ENCODE results near the gene MYH11. TPM values are rescaled to one million over a fixed set of nuclear protein-coding genes. Genes with fewer than 3 reads are reported as not detected.

Gene MYH11
- total and polyA plus RNA-seq, 4 experiments from 2014 or later = 0.26 to 1.9 TPM; not detected in 2

- peaks cover 35 to 42% of the 10 kb centered on the region in 2 donors for H3K36me3 Mint-ChIP-seq
- no peaks in the 10 kb centered on the region for H3K9me3 Mint-ChIP-seq
- Histone ChIP-seq H3K27ac (ENCODE audit: low read depth, low read length) (no peak overlapping the region), H3K27me3 (ENCODE audit: insufficient read depth, low read length) (no peaks in the 10 kb centered on the region), H3K9me3 (ENCODE audit: control insufficient read depth in 1 of 2, low read length in 2 of 2) (no peaks in the 10 kb centered on the region), H3K4me1 (ENCODE audit: insufficient read depth, low read length) (no peaks in the 10 kb centered on the region), H3K4me3 (ENCODE audit: low read length in 2 of 2) (no peak overlapping the region), H3K36me3 (ENCODE audit: insufficient read depth, low read length) (peaks cover 33% of the 10 kb centered on the region)
- DNase-seq = no peak
- CTCF ChIA-PET (ENCODE audit: partially characterized antibody) = interaction anchor here (1.5 kb wide), 1 partner anchor 72 kb away, joined by 4 read pairs; no protein-coding TSS in a partner anchor
- no peaks in the 10 kb centered on the region for H3K27me3 Mint-ChIP-seq
- POLR2A ChIA-PET (ENCODE audit: partially characterized antibody) = no interaction called here
- intact Hi-C loops (cut with micrococcal nuclease) = no loop called here
- no peak overlapping the region for H3K4me3 Mint-ChIP-seq
- peaks cover 0 to 4% (median 4%) of the 10 kb centered on the region in 4 donors for H3K4me1 Mint-ChIP-seq
- H3K27ac Mint-ChIP-seq = no peak overlapping the region
These were observed 19.7 kb upstream of the MYH11 start for GRCh38 chr16:15876503-15876902.

GRCh38 chr16:15874745-15875314, 18.0 kb upstream of the MYH11 start:
- no peak overlapping the region for H3K27ac ChIP-seq (ENCODE audit: low read depth, low read length)
- no peaks in the 10 kb centered on the region for H3K4me1 ChIP-seq (ENCODE audit: insufficient read depth, low read length)
- Mint-ChIP-seq H3K36me3 (peaks cover 38 to 47% of the 10 kb centered on the region in 2 donors), H3K4me1 (peaks cover 0 to 4% (median 4%) of the 10 kb centered on the region in 4 donors), H3K9me3 (no peaks in the 10 kb centered on the region), H3K4me3 (no peak overlapping the region), H3K27me3 (no peaks in the 10 kb centered on the region), H3K27ac (peak overlapping the region in 4 of 7 donors; percentile 35 to 82 (median 44))
- H3K27me3 ChIP-seq (ENCODE audit: insufficient read depth, low read length) = no peaks in the 10 kb centered on the region
- peaks cover 40% of the 10 kb centered on the region for H3K36me3 ChIP-seq (ENCODE audit: insufficient read depth, low read length)
- intact Hi-C loops (cut with micrococcal nuclease) = loop anchor here (2.0 kb wide), 1 partner anchor 14 kb away; the partner anchor contains the start of gene CEP20
- CTCF ChIA-PET (ENCODE audit: partially characterized antibody) = interaction anchor here (1.0 to 2.3 kb wide), 8 partner anchors 12 to 256 kb away, joined by 3 to 10 read pairs (median 4); partner anchors contain the start of gene CEP20
- no peak overlapping the region for H3K4me3 ChIP-seq (ENCODE audit: low read length in 2 of 2)
- no peaks in the 10 kb centered on the region for H3K9me3 ChIP-seq (ENCODE audit: control insufficient read depth in 1 of 2, low read length in 2 of 2)
- peak in 1 of 5 donors; percentile 3 for DNase-seq
- POLR2A ChIA-PET (ENCODE audit: partially characterized antibody) = interaction anchor here (0.6 to 2.0 kb wide), 2 partner anchors 11 to 14 kb away, joined by 3 to 7 read pairs; partner anchors contain the start of gene CEP20

- H3K27me3 Mint-ChIP-seq = no peaks in the 10 kb centered on the region
- H3K4me1 Mint-ChIP-seq = peaks cover 0 to 4% (median 4%) of the 10 kb centered on the region in 4 donors
- CTCF ChIA-PET (ENCODE audit: partially characterized antibody) = interaction anchor here (1.0 to 2.5 kb wide), 4 partner anchors 13 to 253 kb away, joined by 4 to 10 read pairs (median 6); partner anchors contain the start of gene CEP20
- no peaks in the 10 kb centered on the region for H3K9me3 ChIP-seq (ENCODE audit: control insufficient read depth in 1 of 2, low read length in 2 of 2)
- no peaks in the 10 kb centered on the region for H3K27me3 ChIP-seq (ENCODE audit: insufficient read depth, low read length)
- peak overlapping the region in 1 of 7 donors; percentile 5 for H3K27ac Mint-ChIP-seq
- no peaks in the 10 kb centered on the region for H3K9me3 Mint-ChIP-seq
- intact Hi-C loops (cut with micrococcal nuclease) = loop anchor here (2.0 kb wide), 1 partner anchor 15 kb away; the partner anchor contains the start of gene CEP20
- H3K4me3 Mint-ChIP-seq = no peak overlapping the region
- H3K27ac ChIP-seq (ENCODE audit: low read depth, low read length) = no peak overlapping the region
- H3K4me1 ChIP-seq (ENCODE audit: insufficient read depth, low read length) = no peaks in the 10 kb centered on the region
- POLR2A ChIA-PET (ENCODE audit: partially characterized antibody) = interaction anchor here (2.0 kb wide), 1 partner anchor 15 kb away, joined by 7 read pairs; the partner anchor contains the start of gene CEP20
- peaks cover 34 to 45% of the 10 kb centered on the region in 2 donors for H3K36me3 Mint-ChIP-seq
- H3K4me3 ChIP-seq (ENCODE audit: low read length in 2 of 2) = no peak overlapping the region
- H3K36me3 ChIP-seq (ENCODE audit: insufficient read depth, low read length) = peaks cover 45% of the 10 kb centered on the region
- no peak for DNase-seq
These were observed 16.9 kb upstream of the MYH11 start for GRCh38 chr16:15873737-15874136.

- peaks cover 45% of the 10 kb centered on the region for H3K36me3 ChIP-seq (ENCODE audit: insufficient read depth, low read length)
- peak overlapping the region in 1 of 7 donors; percentile 9 for H3K27ac Mint-ChIP-seq
These were observed 16.5 kb upstream of the MYH11 start for GRCh38 chr16:15873301-15873700.

GRCh38 chr16:15870011-15870410, 13.2 kb upstream of the MYH11 start:
- no peak for DNase-seq
- peaks cover 35 to 57% of the 10 kb centered on the region in 2 donors for H3K36me3 Mint-ChIP-seq

More at GRCh38 chr16:15873301-15873700, 16.5 kb upstream of the MYH11 start:
- no peak overlapping the region for H3K4me3 Mint-ChIP-seq
- H3K27me3 ChIP-seq (ENCODE audit: insufficient read depth, low read length) = no peaks in the 10 kb centered on the region
- H3K4me1 ChIP-seq (ENCODE audit: insufficient read depth, low read length) = no peaks in the 10 kb centered on the region
- H3K36me3 Mint-ChIP-seq = peaks cover 33 to 47% of the 10 kb centered on the region in 2 donors
- intact Hi-C loops (cut with micrococcal nuclease) = no loop called here
- no peaks in the 10 kb centered on the region for H3K9me3 ChIP-seq (ENCODE audit: control insufficient read depth in 1 of 2, low read length in 2 of 2)
- no peaks in the 10 kb centered on the region for H3K27me3 Mint-ChIP-seq
- ChIA-PET CTCF (ENCODE audit: partially characterized antibody) (interaction anchor here (1.0 to 2.5 kb wide), 3 partner anchors 15 to 254 kb away, joined by 4 to 10 read pairs (median 5); partner anchors contain the start of gene CEP20), POLR2A (ENCODE audit: partially characterized antibody) (interaction anchor here (2.0 kb wide), 1 partner anchor 15 kb away, joined by 7 read pairs; the partner anchor contains the start of gene CEP20)
- H3K27ac ChIP-seq (ENCODE audit: low read depth, low read length) = no peak overlapping the region
- H3K4me1 Mint-ChIP-seq = peaks cover 0 to 4% (median 4%) of the 10 kb centered on the region in 4 donors
- H3K4me3 ChIP-seq (ENCODE audit: low read length in 2 of 2) = no peak overlapping the region
- H3K9me3 Mint-ChIP-seq = no peaks in the 10 kb centered on the region
- no peak for DNase-seq

GRCh38 chr16:15866451-15866850, 9.6 kb upstream of the MYH11 start:
- H3K27ac Mint-ChIP-seq = no peak overlapping the region
- no peak overlapping the region for H3K4me3 Mint-ChIP-seq
- Histone ChIP-seq H3K9me3 (ENCODE audit: control insufficient read depth in 1 of 2, low read length in 2 of 2) (no peaks in the 10 kb centered on the region), H3K27ac (ENCODE audit: low read depth, low read length) (no peak overlapping the region), H3K4me3 (ENCODE audit: low read length in 2 of 2) (no peak overlapping the region), H3K4me1 (ENCODE audit: insufficient read depth, low read length) (no peaks in the 10 kb centered on the region), H3K27me3 (ENCODE audit: insufficient read depth, low read length) (no peaks in the 10 kb centered on the region), H3K36me3 (ENCODE audit: insufficient read depth, low read length) (peaks cover 21% of the 10 kb centered on the region)
- peaks cover 0 to 1% of the 10 kb centered on the region in 2 donors for H3K27me3 Mint-ChIP-seq
- H3K9me3 Mint-ChIP-seq = no peaks in the 10 kb centered on the region
- H3K4me1 Mint-ChIP-seq = no peaks in the 10 kb centered on the region
- CTCF ChIA-PET (ENCODE audit: partially characterized antibody) = no interaction called here
- POLR2A ChIA-PET (ENCODE audit: partially characterized antibody) = no interaction called here
- H3K36me3 Mint-ChIP-seq = peaks cover 25 to 40% of the 10 kb centered on the region in 2 donors
- intact Hi-C loops (cut with micrococcal nuclease) = no loop called here
- no peak for DNase-seq

More at GRCh38 chr16:15870011-15870410, 13.2 kb upstream of the MYH11 start:
- H3K27ac ChIP-seq (ENCODE audit: low read depth, low read length) = no peak overlapping the region
- Mint-ChIP-seq H3K27me3 (no peaks in the 10 kb centered on the region), H3K27ac (peak overlapping the region in 2 of 7 donors; percentile 26 to 35), H3K4me1 (peaks cover 0 to 3% (median 1%) of the 10 kb centered on the region in 4 donors), H3K4me3 (no peak overlapping the region), H3K9me3 (no peaks in the 10 kb centered on the region)
- intact Hi-C loops (cut with micrococcal nuclease) = no loop called here
- H3K9me3 ChIP-seq (ENCODE audit: control insufficient read depth in 1 of 2, low read length in 2 of 2) = no peaks in the 10 kb centered on the region
- H3K27me3 ChIP-seq (ENCODE audit: insufficient read depth, low read length) = no peaks in the 10 kb centered on the region
- no peak overlapping the region for H3K4me3 ChIP-seq (ENCODE audit: low read length in 2 of 2)
- CTCF ChIA-PET (ENCODE audit: partially characterized antibody) = no interaction called here
- POLR2A ChIA-PET (ENCODE audit: partially characterized antibody) = no interaction called here
- H3K4me1 ChIP-seq (ENCODE audit: insufficient read depth, low read length) = no peaks in the 10 kb centered on the region
- H3K36me3 ChIP-seq (ENCODE audit: insufficient read depth, low read length) = peaks cover 37% of the 10 kb centered on the region

- H3K36me3 Mint-ChIP-seq = peaks cover 25 to 39% of the 10 kb centered on the region in 2 donors
- no peaks in the 10 kb centered on the region for H3K27me3 ChIP-seq (ENCODE audit: insufficient read depth, low read length)
- no peaks in the 10 kb centered on the region for H3K4me1 ChIP-seq (ENCODE audit: insufficient read depth, low read length)
- H3K27ac ChIP-seq (ENCODE audit: low read depth, low read length) = no peak overlapping the region
- H3K4me3 ChIP-seq (ENCODE audit: low read length in 2 of 2) = no peak overlapping the region
- no peak overlapping the region for H3K27ac Mint-ChIP-seq
- no peak overlapping the region for H3K4me3 Mint-ChIP-seq
- DNase-seq = no peak
- ChIA-PET POLR2A (ENCODE audit: partially characterized antibody) (no interaction called here), CTCF (ENCODE audit: partially characterized antibody) (no interaction called here)
- H3K9me3 ChIP-seq (ENCODE audit: control insufficient read depth in 1 of 2, low read length in 2 of 2) = no peaks in the 10 kb centered on the region
- no peaks in the 10 kb centered on the region for H3K9me3 Mint-ChIP-seq
- H3K36me3 ChIP-seq (ENCODE audit: insufficient read depth, low read length) = peaks cover 20% of the 10 kb centered on the region
- intact Hi-C loops (cut with micrococcal nuclease) = no loop called here
- peaks cover 0 to 1% of the 10 kb centered on the region in 2 donors for H3K27me3 Mint-ChIP-seq
- no peaks in the 10 kb centered on the region for H3K4me1 Mint-ChIP-seq
These were observed 8.9 kb upstream of the MYH11 start for GRCh38 chr16:15865742-15866141.

Measured in CD4-positive, alpha-beta memory T cell (primary cell).